ENCODE results near the gene HLA-DMB. TPM values are rescaled to one million over a fixed set of nuclear protein-coding genes. Genes with fewer than 3 reads are reported as not detected.
A peak's percentile ranks its signal among the peaks of the same experiment; 100 is the strongest.

HLA-DMB gene
- total RNA-seq, 1 experiment from 2014 or later: 0.34 TPM

- BruUV-seq (replicated peaks): no TSS peak
- TF ChIP-seq CTCF (conservative IDR thresholded peaks at IDR 0.05; ENCODE audit: low read depth, low read length) (peak; percentile 63), EZH2 (IDR thresholded peaks at IDR 0.05; ENCODE audit: borderline replicate concordance, low read depth, low read length, poor library complexity, severe bottlenecking) (no peak)
- DNase-seq (ENCODE audit: low spot score): peak; percentile 65
- CTCF ChIA-PET: no interaction called here
- Histone ChIP-seq H3K9me3 (ENCODE audit: low read depth, low read length, poor library complexity, severe bottlenecking) (no peaks in the 10 kb centered on the region), H3K27me3 (replicated peaks; ENCODE audit: insufficient read depth, low read depth, low read length, poor library complexity) (no peaks in the 10 kb centered on the region), H3K27ac (ENCODE audit: low read depth, low read length, poor library complexity, severe bottlenecking) (peak overlapping the region; percentile 100), H3K4me3 (ENCODE audit: low read depth, low read length, poor library complexity, severe bottlenecking) (peak overlapping the region; percentile 94), H3K4me1 (ENCODE audit: insufficient read depth, low read length, poor library complexity, severe bottlenecking) (peaks cover 22% of the 10 kb centered on the region), H3K36me3 (ENCODE audit: insufficient read depth, low read length, poor library complexity, severe bottlenecking) (peaks cover 4% of the 10 kb centered on the region)
- intact Hi-C loops (cut with micrococcal nuclease; ENCODE audit: unreplicated experiment): no loop called here
- POLR2A ChIA-PET (ENCODE audit: low non-redundant PET): no interaction called here
Observed at GRCh38 chr6:32967151-32968091, 26.6 kb upstream of the HLA-DMB start.

DNA sequence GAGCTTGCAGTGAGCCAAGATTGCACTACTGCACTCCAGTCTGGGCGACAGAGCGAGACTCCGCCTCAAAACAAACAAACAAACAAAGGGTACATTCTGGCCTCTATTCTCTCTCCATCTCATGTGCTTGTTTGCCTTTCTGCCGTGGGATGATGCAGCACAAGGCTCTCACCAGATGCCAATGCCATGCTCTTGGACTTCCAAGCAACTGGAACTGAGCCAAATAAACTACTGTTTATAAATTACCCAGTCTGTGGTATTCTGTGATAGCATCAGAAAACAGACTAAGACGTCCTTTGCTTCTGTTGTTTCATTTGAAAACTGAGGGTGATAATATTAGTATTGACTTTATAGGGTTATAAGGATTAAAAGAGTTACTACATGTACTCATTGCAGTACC lies 23.9 kb upstream of the HLA-DMB start:
- no peak overlapping the region for H3K27ac ChIP-seq (ENCODE audit: low read depth, low read length, poor library complexity, severe bottlenecking)
- no peaks in the 10 kb centered on the region for H3K36me3 ChIP-seq (ENCODE audit: insufficient read depth, low read length, poor library complexity, severe bottlenecking)
- POLR2A ChIA-PET (ENCODE audit: low non-redundant PET): no interaction called here
- no peak overlapping the region for H3K4me3 ChIP-seq (ENCODE audit: low read depth, low read length, poor library complexity, severe bottlenecking)
- no TSS peak for BruUV-seq (replicated peaks)
- intact Hi-C loops (cut with micrococcal nuclease; ENCODE audit: unreplicated experiment): no loop called here
- H3K9me3 ChIP-seq (ENCODE audit: low read depth, low read length, poor library complexity, severe bottlenecking): no peaks in the 10 kb centered on the region
- no peak for TF ChIP-seq CTCF (conservative IDR thresholded peaks at IDR 0.05; ENCODE audit: low read depth, low read length)
- no peak for TF ChIP-seq EZH2 (IDR thresholded peaks at IDR 0.05; ENCODE audit: borderline replicate concordance, low read depth, low read length, poor library complexity, severe bottlenecking)
- peaks cover 24% of the 10 kb centered on the region for H3K4me1 ChIP-seq (ENCODE audit: insufficient read depth, low read length, poor library complexity, severe bottlenecking)
- CTCF ChIA-PET: no interaction called here
- DNase-seq (ENCODE audit: low spot score): no peak
- no peaks in the 10 kb centered on the region for H3K27me3 ChIP-seq (replicated peaks; ENCODE audit: insufficient read depth, low read depth, low read length, poor library complexity)

- intact Hi-C loops (cut with micrococcal nuclease; ENCODE audit: unreplicated experiment): no loop called here
Observed at GRCh38 chr6:32963866-32964265, 23.0 kb upstream of the HLA-DMB start.

More at GRCh38 chr6:32963866-32964265, 23.0 kb upstream of the HLA-DMB start:
- TF ChIP-seq CTCF (conservative IDR thresholded peaks at IDR 0.05; ENCODE audit: low read depth, low read length): no peak
- TF ChIP-seq EZH2 (IDR thresholded peaks at IDR 0.05; ENCODE audit: borderline replicate concordance, low read depth, low read length, poor library complexity, severe bottlenecking): no peak
- H3K36me3 ChIP-seq (ENCODE audit: insufficient read depth, low read length, poor library complexity, severe bottlenecking): no peaks in the 10 kb centered on the region
- BruUV-seq (replicated peaks): no TSS peak
- ChIA-PET CTCF (no interaction called here), POLR2A (ENCODE audit: low non-redundant PET) (no interaction called here)
- no peak overlapping the region for H3K4me3 ChIP-seq (ENCODE audit: low read depth, low read length, poor library complexity, severe bottlenecking)
- H3K4me1 ChIP-seq (ENCODE audit: insufficient read depth, low read length, poor library complexity, severe bottlenecking): peaks cover 15% of the 10 kb centered on the region
- no peaks in the 10 kb centered on the region for H3K27me3 ChIP-seq (replicated peaks; ENCODE audit: insufficient read depth, low read depth, low read length, poor library complexity)
- no peaks in the 10 kb centered on the region for H3K9me3 ChIP-seq (ENCODE audit: low read depth, low read length, poor library complexity, severe bottlenecking)
- no peak overlapping the region for H3K27ac ChIP-seq (ENCODE audit: low read depth, low read length, poor library complexity, severe bottlenecking)
- no peak for DNase-seq (ENCODE audit: low spot score)
